ENCODE results near the gene SMAD9.

The SMAD9 gene

DNA sequence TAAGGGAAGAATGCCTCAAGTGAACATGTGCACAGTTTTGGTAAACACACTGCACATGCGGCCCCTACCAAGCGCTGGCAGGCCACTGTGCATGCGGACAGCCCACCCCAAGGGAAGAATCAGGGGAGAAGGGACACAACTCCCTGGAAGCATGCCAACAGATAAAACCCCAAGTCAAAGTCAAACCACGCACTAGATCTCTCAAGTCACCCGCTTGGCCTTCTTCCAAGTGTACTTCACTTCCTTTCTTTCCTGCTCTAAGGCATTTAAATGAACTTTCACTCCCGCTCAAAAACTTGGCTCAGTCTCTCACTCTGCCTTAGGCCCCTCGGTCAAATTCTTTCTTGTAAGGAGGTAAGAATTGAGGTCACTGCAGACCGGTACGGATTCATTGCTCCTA is 105.6 kb downstream of the SMAD9 start:
- DNase-seq: no peak

DNA sequence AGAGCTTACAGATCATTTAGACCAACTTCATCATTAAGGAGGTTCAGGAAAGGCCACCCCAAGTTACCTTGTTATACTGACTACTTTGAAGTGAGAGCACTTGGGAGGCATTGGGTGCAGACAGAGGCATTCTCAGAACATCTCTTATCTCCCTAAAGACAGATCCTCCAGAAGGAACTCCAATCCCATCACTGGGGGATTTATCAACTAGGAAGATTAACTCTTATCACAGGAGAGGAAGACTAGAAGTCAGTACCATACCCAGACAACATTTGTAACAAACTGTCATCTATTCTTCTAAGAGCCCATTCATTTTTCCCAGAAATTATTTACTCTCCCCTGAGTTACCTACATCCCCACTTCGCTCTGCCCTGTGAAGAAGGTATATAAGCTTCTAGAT is 106.8 kb downstream of the SMAD9 start:
- DNase-seq: no peak

DNA sequence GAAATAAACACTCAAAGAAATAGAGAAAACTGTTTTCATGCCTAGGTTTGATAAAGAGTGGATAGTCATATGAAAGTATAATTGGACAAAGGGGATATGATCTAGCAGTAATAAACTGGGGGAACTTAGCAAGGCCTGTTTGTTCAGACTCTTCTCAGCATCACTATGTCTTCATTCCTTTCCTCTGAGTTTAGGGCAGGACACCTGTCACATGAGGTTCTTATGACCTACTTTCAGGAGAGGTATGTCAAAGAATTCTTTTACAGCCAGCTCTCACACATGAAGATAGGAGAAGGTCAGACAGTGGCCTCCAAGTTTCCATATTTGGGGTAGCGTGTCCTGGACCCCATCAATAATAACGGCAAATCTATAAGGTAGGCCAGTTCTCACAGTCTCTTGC is 112.4 kb downstream of the SMAD9 start:
- DNase-seq: no peak

DNA sequence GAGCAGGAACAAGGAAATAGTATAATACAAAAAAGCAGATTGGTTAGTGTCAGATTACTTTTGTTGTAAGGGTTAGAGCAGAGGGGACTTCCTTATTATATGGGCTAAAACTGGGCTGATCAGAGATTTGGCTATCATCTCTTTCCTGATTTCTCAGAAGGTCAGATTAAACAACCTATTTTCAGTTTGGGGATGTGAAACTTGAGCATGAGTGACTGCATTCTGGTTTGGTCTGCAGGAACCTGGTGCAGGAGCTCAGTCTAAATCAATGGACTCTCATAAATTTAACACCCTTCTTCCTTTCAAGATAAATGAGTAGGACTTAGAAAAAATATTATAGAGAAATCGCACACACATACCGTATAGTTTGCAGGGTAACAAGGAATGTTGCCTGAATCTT is 113.9 kb downstream of the SMAD9 start:
- no peak for DNase-seq

DNA sequence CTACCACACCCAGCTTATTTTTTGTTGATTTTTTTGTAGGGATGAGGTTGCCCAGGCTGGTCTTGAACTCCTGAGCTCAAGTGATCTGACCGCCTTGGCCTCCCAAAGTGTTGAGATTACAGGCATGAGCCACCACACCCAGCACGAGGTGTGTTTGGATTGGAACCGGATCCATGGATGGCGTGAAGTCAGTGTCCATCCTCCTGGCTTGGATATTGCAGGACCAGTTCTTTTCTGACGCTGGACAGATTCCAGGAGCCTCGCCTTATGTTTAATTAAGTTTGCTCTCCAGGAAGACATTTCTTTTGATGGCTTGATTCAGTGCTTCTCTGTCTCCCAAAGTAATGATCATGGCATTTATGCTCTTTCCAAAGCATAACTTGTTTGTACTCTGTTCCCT is 115.5 kb downstream of the SMAD9 start:
- no peak for DNase-seq

DNA sequence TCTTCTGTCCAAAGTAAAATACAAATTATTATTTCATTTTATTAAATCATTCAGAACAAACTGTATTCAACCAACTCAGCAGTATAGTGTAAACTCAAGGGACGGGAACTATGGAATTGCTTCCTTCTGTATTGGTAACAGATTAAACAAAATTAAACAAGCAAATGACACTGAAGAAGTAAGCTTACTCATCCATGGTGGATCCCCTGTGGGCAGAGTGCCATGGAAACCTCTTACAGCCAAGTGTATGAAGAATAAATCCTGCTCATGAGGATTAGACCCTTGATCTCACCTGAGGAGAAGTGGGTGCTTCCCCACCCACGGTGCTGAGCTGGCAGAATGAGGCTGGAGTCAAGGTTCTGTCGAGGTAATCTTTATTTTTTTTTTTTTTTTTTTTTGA is 119.0 kb downstream of the SMAD9 start:
- no peak for DNase-seq

DNA sequence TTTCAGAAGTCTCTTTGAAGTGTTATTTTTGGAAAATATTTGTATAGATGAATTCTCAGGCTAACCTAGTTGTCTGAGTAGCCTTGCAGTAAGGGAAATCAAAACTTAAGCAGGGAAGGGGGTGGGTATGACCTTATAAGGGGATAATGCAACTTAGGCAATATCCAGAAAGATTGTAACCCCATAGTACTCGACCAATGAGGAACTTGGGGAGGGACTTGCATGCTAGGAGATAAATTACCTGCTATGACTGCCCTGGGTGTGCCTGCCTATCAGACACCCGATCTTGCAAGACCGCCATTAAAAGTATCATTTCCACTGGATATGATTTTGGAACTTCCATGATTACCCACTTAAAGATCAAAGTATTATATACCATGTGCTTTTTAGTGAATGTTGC is 124.0 kb downstream of the SMAD9 start:
- DNase-seq: no peak

DNA sequence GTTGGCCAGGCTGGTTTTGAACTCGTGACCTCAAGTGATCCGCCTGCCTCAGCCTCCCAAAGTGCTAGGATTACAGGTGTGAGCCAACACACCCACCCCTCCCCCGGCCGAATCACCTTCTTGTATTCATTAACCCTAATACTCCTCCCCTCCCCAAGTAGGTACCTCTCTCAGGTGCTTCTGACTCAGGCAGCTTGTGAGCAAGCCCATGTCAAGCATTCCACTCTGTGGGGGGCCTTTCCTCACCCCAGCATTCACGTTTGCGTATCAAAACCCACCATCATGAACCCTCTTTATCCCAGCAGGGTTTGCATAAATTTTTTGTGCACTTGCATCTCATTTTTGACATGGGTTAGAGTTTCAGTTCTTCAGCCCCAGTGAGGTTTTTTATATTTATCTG is 124.6 kb downstream of the SMAD9 start:
- no peak for DNase-seq
